NCI-H460 (cell line): ENCODE measurements around the gene COLGALT1. TPM values are rescaled to one million over a fixed set of nuclear protein-coding genes. Genes with fewer than 3 reads are reported as not detected.
"Not testable (repeated sequence)": the region's sequence is repeated elsewhere in the genome, so short reads cannot be mapped to it uniquely, and the experiment has no call there.

Experiments
- DNase-seq: peaks from one replicate; pipeline ENCODE4 v3.0.0-alpha.2; 2016; ENCODE audit warnings: low read depth; ENCODE audit errors: extremely low read depth
- polyA plus RNA-seq: library from polyadenylated mRNA; depleted of rRNA; stranded (reverse); fragments of >200 nt; gene quantifications from 2 replicates; pipeline ENCODE4 v1.2.3, GENCODE V29; 2014; cell fraction: nucleus; rRNA removed
- total RNA-seq: library from RNA; depleted of rRNA; stranded (reverse); fragments of >200 nt; shearing (Covaris generic); gene quantifications from 2 replicates; pipeline ENCODE4 v1.2.3, GENCODE V29; 2014; rRNA removed

The COLGALT1 gene
- 38.8 and 41.4 TPM in 2 replicates for total RNA-seq
- polyA plus RNA-seq: 62.2 and 82.1 TPM in 2 replicates

- DNase-seq: peak; percentile 92
Observed at GRCh38 chr19:17555480-17555928, at the start of gene COLGALT1. TSS of gene COLGALT1 (plus strand) at chr19:17555649. CDS start at chr19:17555714, 65 bp downstream.

GRCh38 chr19:17506745-17507144 is 48.7 kb upstream of the COLGALT1 start:
- no peak for DNase-seq

- not testable (repeated sequence) for DNase-seq
Observed at GRCh38 chr19:17508558-17508933, 46.9 kb upstream of the COLGALT1 start.

GRCh38 chr19:17510220-17510993 is 45.0 kb upstream of the COLGALT1 start:
- DNase-seq: no peak

GRCh38 chr19:17511724-17512573 is 43.5 kb upstream of the COLGALT1 start:
- DNase-seq: peak; percentile 43

- no peak for DNase-seq
Observed at GRCh38 chr19:17512574-17512939, 42.9 kb upstream of the COLGALT1 start.

- no peak for DNase-seq
Observed at GRCh38 chr19:17515408-17516149, 39.9 kb upstream of the COLGALT1 start.

GRCh38 chr19:17517898-17518297 is 37.6 kb upstream of the COLGALT1 start:
- DNase-seq: no peak

- not testable (repeated sequence) for DNase-seq
Observed at GRCh38 chr19:17518654-17519053, 36.8 kb upstream of the COLGALT1 start.

GRCh38 chr19:17519967-17520366 is 35.5 kb upstream of the COLGALT1 start:
- no peak for DNase-seq

- no peak for DNase-seq
Observed at GRCh38 chr19:17520865-17521264, 34.6 kb upstream of the COLGALT1 start.

GRCh38 chr19:17522988-17523872 is 32.2 kb upstream of the COLGALT1 start:
- no peak for DNase-seq

GRCh38 chr19:17524651-17525050 is 30.8 kb upstream of the COLGALT1 start:
- DNase-seq: no peak

GRCh38 chr19:17525141-17525540 is 30.3 kb upstream of the COLGALT1 start:
- no peak for DNase-seq

- no peak for DNase-seq
Observed at GRCh38 chr19:17526922-17527321, 28.5 kb upstream of the COLGALT1 start.

GRCh38 chr19:17527326-17527725 is 28.1 kb upstream of the COLGALT1 start:
- no peak for DNase-seq

- no peak for DNase-seq
Observed at GRCh38 chr19:17528610-17529009, 26.8 kb upstream of the COLGALT1 start.

- no peak for DNase-seq
Observed at GRCh38 chr19:17529239-17530158, 25.9 kb upstream of the COLGALT1 start.

- no peak for DNase-seq
Observed at GRCh38 chr19:17530586-17530985, 24.9 kb upstream of the COLGALT1 start.
